Measurements from ENCODE around the gene YIF1A. TPM values are rescaled to one million over a fixed set of nuclear protein-coding genes. Genes with fewer than 3 reads are reported as not detected.
"Not testable (repeated sequence)": the region's sequence is repeated elsewhere in the genome, so short reads cannot be mapped to it uniquely, and the experiment has no call there.

Gene YIF1A
- total and polyA plus RNA-seq, 7 donors: 30.3 to 104 (median 59.2) TPM

GRCh38 chr11:66325263-66325671 is 36.3 kb upstream of the YIF1A start:
- Histone ChIP-seq H3K36me3 (no peaks in the 10 kb centered on the region), H3K27ac (peak overlapping the region in 1 of 4 donors; percentile 81), H3K4me3 (no peak overlapping the region), H3K27me3 (no peaks in the 10 kb centered on the region), H3K4me1 (peaks cover 0 to 34% (median 31%) of the 10 kb centered on the region in 4 donors), H3K9me3 (no peaks in the 10 kb centered on the region)
- TF ChIP-seq POLR2A (IDR thresholded peaks at IDR 0.05): no peak
- TF ChIP-seq EP300 (IDR thresholded peaks at IDR 0.05): no peak
- no peak for TF ChIP-seq CTCF (IDR thresholded peaks at IDR 0.05)
- TF ChIP-seq POLR2AphosphoS5 (IDR thresholded peaks at IDR 0.05): no peak
- WGBS, 2 donors: 71 to 77% methylated on average over 8 of the region's 8 CpGs
- DNase-seq: no peak
- intact Hi-C loops (cut with DNase I): loop anchor here (5.0 kb wide), 1 partner anchor 62 kb away; no protein-coding TSS in a partner anchor

GRCh38 chr11:66324664-66325063 is 35.7 kb upstream of the YIF1A start:
- no peaks in the 10 kb centered on the region for H3K27me3 ChIP-seq
- no peaks in the 10 kb centered on the region for H3K9me3 ChIP-seq
- H3K36me3 ChIP-seq: no peaks in the 10 kb centered on the region
- no peak overlapping the region for H3K4me3 ChIP-seq
- no peak overlapping the region for H3K27ac ChIP-seq
- no peak for DNase-seq
- peaks cover 0 to 34% (median 31%) of the 10 kb centered on the region in 4 donors for H3K4me1 ChIP-seq
- 83 to 88% methylated on average over 10 of the region's 10 CpGs for WGBS, 2 donors
- intact Hi-C loops (cut with DNase I): loop anchor here (5.0 kb wide), 1 partner anchor 63 kb away; no protein-coding TSS in a partner anchor
- TF ChIP-seq EP300 (IDR thresholded peaks at IDR 0.05): no peak
- no peak for TF ChIP-seq POLR2A (IDR thresholded peaks at IDR 0.05)
- TF ChIP-seq CTCF (IDR thresholded peaks at IDR 0.05): no peak
- TF ChIP-seq POLR2AphosphoS5 (IDR thresholded peaks at IDR 0.05): no peak

GRCh38 chr11:66323684-66324083 is 34.7 kb upstream of the YIF1A start:
- Histone ChIP-seq H3K9me3 (no peaks in the 10 kb centered on the region), H3K27ac (no peak overlapping the region), H3K27me3 (no peaks in the 10 kb centered on the region), H3K4me1 (peaks cover 0 to 31% (median 31%) of the 10 kb centered on the region in 4 donors), H3K36me3 (no peaks in the 10 kb centered on the region), H3K4me3 (no peak overlapping the region)
- 98 to 100% methylated on average over 1 of the region's 1 CpG for WGBS, 2 donors
- intact Hi-C loops (cut with DNase I): no loop called here
- TF ChIP-seq EP300 (IDR thresholded peaks at IDR 0.05) (no peak), POLR2AphosphoS5 (IDR thresholded peaks at IDR 0.05) (no peak)
- DNase-seq: no peak

GRCh38 chr11:66322732-66323427 is 33.9 kb upstream of the YIF1A start:
- TF ChIP-seq CTCF (IDR thresholded peaks at IDR 0.05) (no peak), POLR2A (IDR thresholded peaks at IDR 0.05) (no peak), POLR2AphosphoS5 (IDR thresholded peaks at IDR 0.05) (no peak), EP300 (IDR thresholded peaks at IDR 0.05) (no peak)
- Histone ChIP-seq H3K4me1 (peaks cover 0 to 31% (median 31%) of the 10 kb centered on the region in 4 donors), H3K36me3 (no peaks in the 10 kb centered on the region), H3K9me3 (no peaks in the 10 kb centered on the region), H3K27me3 (no peaks in the 10 kb centered on the region), H3K4me3 (no peak overlapping the region), H3K27ac (peak overlapping the region in 2 of 4 donors; percentile 42 to 49)
- intact Hi-C loops (cut with DNase I): no loop called here
- 88 to 89% methylated on average over 11 of the region's 11 CpGs for WGBS, 2 donors
- peak; percentile 81 for DNase-seq

GRCh38 chr11:66321606-66322005 is 32.7 kb upstream of the YIF1A start:
- no peak for DNase-seq
- Histone ChIP-seq H3K4me1 (peaks cover 0 to 33% (median 31%) of the 10 kb centered on the region in 4 donors), H3K27me3 (no peaks in the 10 kb centered on the region), H3K36me3 (no peaks in the 10 kb centered on the region), H3K27ac (peak overlapping the region in 1 of 4 donors; percentile 49), H3K4me3 (no peak overlapping the region), H3K9me3 (no peaks in the 10 kb centered on the region)
- intact Hi-C loops (cut with DNase I): no loop called here
- WGBS, 2 donors: 87 to 95% methylated on average over 4 of the region's 4 CpGs
- no peak for TF ChIP-seq POLR2AphosphoS5 (IDR thresholded peaks at IDR 0.05)
- no peak for TF ChIP-seq CTCF (IDR thresholded peaks at IDR 0.05)
- TF ChIP-seq POLR2A (IDR thresholded peaks at IDR 0.05): no peak
- no peak for TF ChIP-seq EP300 (IDR thresholded peaks at IDR 0.05)

GRCh38 chr11:66320748-66321147 is 31.8 kb upstream of the YIF1A start:
- H3K27me3 ChIP-seq; intact Hi-C loops (cut with DNase I); H3K9me3 ChIP-seq; H3K4me3 ChIP-seq; H3K27ac ChIP-seq; DNase-seq; H3K36me3 ChIP-seq: not testable (repeated sequence)
- WGBS, 2 donors: 79 to 84% methylated on average over 6 of the region's 6 CpGs
- H3K4me1 ChIP-seq: peaks cover 0 to 33% (median 32%) of the 10 kb centered on the region in 4 donors

GRCh38 chr11:66320289-66320688 is 31.3 kb upstream of the YIF1A start:
- peaks cover 0 to 38% (median 37%) of the 10 kb centered on the region in 4 donors for H3K4me1 ChIP-seq
- 89 to 92% methylated on average over 1 of the region's 2 CpGs for WGBS, 2 donors
- H3K9me3 ChIP-seq; intact Hi-C loops (cut with DNase I); DNase-seq; H3K27me3 ChIP-seq; H3K4me3 ChIP-seq; H3K27ac ChIP-seq; H3K36me3 ChIP-seq: not testable (repeated sequence)
